K562 (cell line): ENCODE data around the gene HMCES. TPM values are rescaled to one million over a fixed set of nuclear protein-coding genes. Genes with fewer than 3 reads are reported as not detected.

Experiments
- ATAC-seq: fragments of 200-7000 bp; cut with Tn5 transposase; 3 replicates; pipeline ENCODE4 v1.9.1; 2020; ENCODE audit warnings: moderate library complexity
- BruUV-seq: library from RNA; stranded (reverse); fragments of 400-500 nt; replicated peaks from 2 replicates; lab custom pipeline; 2021; lab: Mats Ljungman, UMichigan
- CTCF ChIA-PET: fragments of 300-600 bp; formaldehyde crosslinking; extraction: SDS; loops from one replicate; lab custom pipeline; 2021; ENCODE audit warnings: low intra/inter-chr PET ratio; lab: Yijun Ruan, JAX
- POLR2A ChIA-PET: fragments of 300-600, 350-650 bp; sonication (Branson Sonifier 250); formaldehyde crosslinking; extraction: SDS; loops from one replicate; lab custom pipeline; 2021; ENCODE audit warnings: antibody characterized with exemption, inconsistent platforms; lab: Yijun Ruan, JAX
- DNase-seq, 4 experiments: peaks; one replicate each; pipeline versions ENCODE4 v3.0.0 to v3.0.0-alpha.2; 2011 to 2018; ENCODE audit warnings: low spot score in 3 of 4, mixed read lengths in 3 of 4; ENCODE audit errors: extremely low read depth in 1 of 4
- FAIRE-seq: peaks from 2 replicates; lab custom pipeline; 2011; peaks lifted over from hg19 to GRCh38; lab: Jason Lieb, UNC
- H2AFZ ChIP-seq: 2 replicates; pipeline ENCODE4 v1.6.0; 2011; ENCODE audit warnings: low read depth, low read length, control low read depth, inconsistent platforms
- H3K27ac ChIP-seq: fragments of 200-600 bp; 3 replicates; pipeline ENCODE4 v1.8.0; 2011; ENCODE audit warnings: low read depth, mild to moderate bottlenecking, control low read depth, inconsistent platforms, low read length, moderate library complexity, mixed read lengths; ENCODE audit errors: extremely low read depth
- H3K27me3 ChIP-seq, 2 experiments: fragments of 300-600 bp in 1 of 2; 2 replicates in 1 of 2; 3 replicates in 1 of 2; pipeline versions ENCODE4 v1.6.0 to v1.8.0; 2011; ENCODE audit warnings: inconsistent platforms in 2 of 2, low read length in 2 of 2, mild to moderate bottlenecking in 1 of 2, mixed read lengths in 1 of 2, moderate library complexity in 1 of 2; ENCODE audit not compliant: control insufficient read depth in 2 of 2, insufficient read depth in 2 of 2
- H3K36me3 ChIP-seq: fragments of 300-600 bp; 3 replicates; pipeline ENCODE4 v1.8.0; 2011; ENCODE audit warnings: mild to moderate bottlenecking, low read length, inconsistent platforms; ENCODE audit not compliant: control insufficient read depth, insufficient read depth
- H3K4me1 ChIP-seq, 2 experiments: fragments of 200-600 bp in 1 of 2; replicated peaks in 1 of 2; 2 replicates in 1 of 2; 3 replicates in 1 of 2; pipeline versions ENCODE4 v1.5.1 to v1.8.0; 2011; ENCODE audit warnings: inconsistent platforms in 2 of 2, low read length in 2 of 2, mild to moderate bottlenecking in 1 of 2, mixed read lengths in 1 of 2, moderate library complexity in 1 of 2; ENCODE audit not compliant: control insufficient read depth in 2 of 2, insufficient read depth in 2 of 2
- H3K4me2 ChIP-seq: 2 replicates; pipeline ENCODE4 v1.6.1; 2011; ENCODE audit warnings: low read length, control low read depth, inconsistent platforms, mixed read lengths; ENCODE audit not compliant: insufficient read depth
- H3K4me3 ChIP-seq: fragments of 200-600 bp; sonication (generic), shearing (Covaris generic); 2 replicates; pipeline ENCODE4 v1.5.1; 2016; ENCODE audit warnings: control low read depth, inconsistent platforms
- H3K79me2 ChIP-seq: fragments of 200-600 bp; 3 replicates; pipeline ENCODE4 v1.8.0; 2011; ENCODE audit warnings: low read length, inconsistent platforms; ENCODE audit not compliant: control insufficient read depth, insufficient read depth
- H3K9ac ChIP-seq, 2 experiments: 2 replicates each; pipeline versions ENCODE4 v1.6.0 to v1.6.1; 2011; ENCODE audit warnings: low read depth in 2 of 2, low read length in 2 of 2, control low read depth in 1 of 2, inconsistent platforms in 1 of 2, mild to moderate bottlenecking in 1 of 2, mixed read lengths in 1 of 2; ENCODE audit not compliant: insufficient read depth in 1 of 2
- H3K9me1 ChIP-seq: one replicate; pipeline ENCODE4 v1.6.0; 2011; ENCODE audit warnings: inconsistent platforms, mild to moderate bottlenecking, low read length, moderate library complexity; ENCODE audit not compliant: control insufficient read depth, insufficient read depth
- H3K9me3 ChIP-seq: replicated peaks from 2 replicates; pipeline ENCODE4 v1.5.1; 2011; ENCODE audit warnings: low read depth, low read length, inconsistent platforms; ENCODE audit not compliant: control insufficient read depth, insufficient read depth
- H4K20me1 ChIP-seq: replicated peaks from 2 replicates; pipeline ENCODE4 v1.6.1; 2011; ENCODE audit warnings: low read length, inconsistent platforms, mixed read lengths; ENCODE audit not compliant: control insufficient read depth, insufficient read depth
- BCLAF1 ChIP-seq, 2 experiments: fragments of 450-650 bp in 1 of 2; IDR thresholded peaks; 2 replicates each; pipeline ENCODE4 v1.6.1; 2011 to 2017; ENCODE audit warnings: low read depth in 2 of 2, antibody characterized with exemption in 1 of 2, borderline replicate concordance in 1 of 2, low read length in 1 of 2, mild to moderate bottlenecking in 1 of 2, mixed read lengths in 1 of 2; ENCODE audit not compliant: control insufficient read depth in 1 of 2
- CBX1 ChIP-seq: sonication (generic); IDR thresholded peaks from 2 replicates; pipeline ENCODE4 v1.6.1; 2016; ENCODE audit warnings: antibody characterized with exemption, low read depth, mild to moderate bottlenecking
- ELF2 ChIP-seq: fragments of 250-450 bp; sonication (Bioruptor Pico); IDR thresholded peaks from 2 replicates; pipeline ENCODE4 v1.5.0; 2021; ENCODE audit warnings: mild to moderate bottlenecking
- ETS2 ChIP-seq: IDR thresholded peaks from 2 replicates; pipeline ENCODE4 v1.6.1; 2016; ENCODE audit warnings: borderline replicate concordance, missing genetic modification characterization, mild to moderate bottlenecking, moderate library complexity, missing compliant biosample characterization; ENCODE audit not compliant: poor library complexity, severe bottlenecking
- ID3 ChIP-seq, 2 experiments: fragments of 250-450 bp in 1 of 2; fragments of 450-650 bp in 1 of 2; sonication (Bioruptor Pico) in 1 of 2; IDR thresholded peaks; 2 replicates each; pipeline versions ENCODE4 v1.6.1 to v1.8.0; 2016 to 2021; ENCODE audit warnings: mild to moderate bottlenecking in 2 of 2, moderate library complexity in 2 of 2, missing compliant biosample characterization in 1 of 2, missing genetic modification characterization in 1 of 2
- KAT7 ChIP-seq: sonication (generic); formaldehyde crosslinking; IDR thresholded peaks from 2 replicates; pipeline ENCODE4 v1.8.0; 2022; ENCODE audit warnings: missing genetic modification reagents, mild to moderate bottlenecking, borderline replicate concordance
- KDM1A ChIP-seq, 2 experiments: fragments of 450-650 bp; IDR thresholded peaks; 2 replicates each; pipeline ENCODE4 v1.6.1; 2016; ENCODE audit warnings: mild to moderate bottlenecking in 2 of 2
- MTA3 ChIP-seq: fragments of 450-650 bp; formaldehyde crosslinking; IDR thresholded peaks from 2 replicates; pipeline ENCODE4 v1.6.1; 2017; ENCODE audit warnings: mild to moderate bottlenecking, borderline replicate concordance
- NONO ChIP-seq, 2 experiments: fragments of 200-400 bp in 1 of 2; fragments of 450-650 bp in 1 of 2; formaldehyde crosslinking in 1 of 2; IDR thresholded peaks; 2 replicates each; pipeline ENCODE4 v1.6.1; 2017; ENCODE audit warnings: low read depth in 2 of 2, mild to moderate bottlenecking in 2 of 2, moderate library complexity in 2 of 2, low read length in 1 of 2
- whole genome bisulfite sequencing: fragments of 100-300 bp; shearing (Covaris generic); methylation state at CpG from one replicate; pipeline ENCODE4 v1.1.6; 2016; ENCODE audit warnings: low coverage, mixed read lengths; ENCODE audit not compliant: insufficient coverage; ENCODE audit errors: missing lambda C conversion rate; 5-methylcytosine and 5-hydroxymethylcytosine counted together
- in situ Hi-C: fragments of 300-500 bp; cut with MboI; formaldehyde crosslinking; loops from 4 replicates; pipeline ENCODE4 v1.15.0; 2018; ENCODE audit warnings: inconsistent platforms, mixed read lengths
- intact Hi-C: fragments of 100-400 bp; cut with micrococcal nuclease; formaldehyde crosslinking; loops from 2 replicates; pipeline ENCODE4 v1.14.2; 2022
- polyA plus RNA-seq, 8 experiments: library from polyadenylated mRNA; depleted of rRNA in 4 of 8; stranded (reverse) in 5 of 8; unstranded in 3 of 8; fragments of >200 nt; fragmentation: Nextera tagmentation in 2 of 8; fragmentation: Illumina TruSeq in 1 of 8; extraction: Ambion mirVana in 2 of 8; extraction: Trizol in 1 of 8; gene quantifications; 2 replicates each; pipeline versions ENCODE4 v1.2.1 to v1.2.3, GENCODE V29; 2011 to 2014; ENCODE audit warnings: inconsistent platforms in 1 of 8, missing spikeins in 1 of 8
- total RNA-seq, 7 experiments: library from RNA; depleted of rRNA in 6 of 7; stranded (reverse); fragments of >200 nt in 6 of 7; fragmentation: Illumina TruSeq in 2 of 7; extraction: Trizol in 2 of 7; gene quantifications; 2 replicates each; pipeline versions ENCODE4 v1.2.1 to v1.2.3, GENCODE V29; 2011 to 2021; ENCODE audit warnings: low replicate concordance in 1 of 7

HMCES gene
- total and polyA plus RNA-seq, 9 of the 15 experiments (the other 6 are each of a cell fraction or from before 2014, with no cell fraction given), result 18.8 to 45.3 (median 24.8) TPM

GRCh38 chr3:129315223-129315997, 36.7 kb downstream of the HMCES start (continued):
- TF ChIP-seq BCLAF1 (IDR thresholded peaks at IDR 0.05; ENCODE audit: borderline replicate concordance in 1 of 2, control insufficient read depth in 1 of 2, low read depth in 2 of 2, low read length in 1 of 2) (0 out of 4 replicates have a peak, but pooled peaks of 1 of the 2 experiments have one; percentile 23), KAT7 (CRISPR knock-in tag) (0 out of 2 replicates have a peak, but pooled peaks have one; percentile 46), MTA3 (0 out of 2 replicates have a peak, but pooled peaks have one; percentile 14)
- TF ChIP-seq, all 486 proteins: peak for 23

GRCh38 chr3:129315998-129316247, 37.3 kb downstream of the HMCES start:
- CTCF ChIA-PET, result no interaction called here
- Histone ChIP-seq H3K79me2 (peaks cover 17% of the 10 kb centered on the region), H3K27ac (peak overlapping the region; percentile 80; the same call in 2 of the 3 replicates), H3K36me3 (no peaks in the 10 kb centered on the region), H3K9me3 (no peaks in the 10 kb centered on the region), H2AFZ (peak overlapping the region; percentile 90; the same call in 1 of the 2 replicates), H3K4me3 (peak overlapping the region; percentile 78), H3K4me2 (peak overlapping the region; percentile 78; the same call in 1 of the 2 replicates), H3K9me1 (no peaks in the 10 kb centered on the region), H3K4me1 (peaks cover 18 to 38% of the 10 kb centered on the region in 2 experiments; a peak in 4 of 5 replicates), H3K9ac (peak overlapping the region; percentile 73 to 95; a peak in 3 of 4 replicates), H3K27me3 (no peaks in the 10 kb centered on the region), H4K20me1 (peaks cover 5% of the 10 kb centered on the region; the same call in 1 of the 2 replicates)
- no TSS peak for BruUV-seq
- POLR2A ChIA-PET, result interaction anchor here (0.7 to 2.5 kb wide), 21 partner anchors 9 to 146 kb away, joined by 3 to 20 read pairs (median 4); partner anchors contain the start of genes COPG1, EFCAB12, HMCES and IFT122
- no CpG with 5 or more reads among the region's 34 CpGs for WGBS
- ATAC-seq (peak; percentile 62; the same call in 2 of the 3 replicates), DNase-seq (peak in 2 of 4 experiments; percentile 73 to 74), FAIRE-seq (no peak)
- in situ Hi-C loops, result no loop called here
- intact Hi-C loops, result loop anchor here (2.0 kb wide), 1 partner anchor 37 kb away; the partner anchor contains the start of gene HMCES
- TF ChIP-seq ELF2 (no peak), ETS2 (tag) (no peak), ID3 (CRISPR knock-in tag; IDR thresholded peaks at IDR 0.05) (no peak), ID3 (tag; IDR thresholded peaks at IDR 0.05) (no peak), CBX1 (peak; percentile 95), NONO (IDR thresholded peaks at IDR 0.05; ENCODE audit: low read depth in 2 of 2, low read length in 1 of 2) (peak in 1 of 2 experiments; percentile 96; a peak in 1 of 4 replicates), KDM1A (IDR thresholded peaks at IDR 0.05) (no peak)
